CD14-positive monocyte (primary cell): Measurements from ENCODE around the gene KLHDC8A. TPM values are rescaled to one million over a fixed set of nuclear protein-coding genes. Genes with fewer than 3 reads are reported as not detected.

Source experiments
- DNase-seq, 3 donors: peaks; one replicate each; pipeline ENCODE4 v3.0.0-alpha.2; 2011 to 2022
- H2AFZ ChIP-seq: 2 replicates; pipeline ENCODE4 v1.6.0; 2012; ENCODE audit warnings: mild to moderate bottlenecking, low read depth, low read length, inconsistent platforms; ENCODE audit not compliant: insufficient read depth, poor library complexity, severe bottlenecking
- H3K27ac ChIP-seq, 2 donors: 1 replicate in 1 of 2; 2 replicates in 1 of 2; pipeline ENCODE4 v1.5.1; 2012 to 2013; ENCODE audit warnings: low read length in 2 of 2, control low read depth in 1 of 2, inconsistent platforms in 1 of 2, low read depth in 1 of 2, mild to moderate bottlenecking in 1 of 2
- H3K27me3 ChIP-seq, 2 donors: one replicate each; pipeline versions ENCODE4 v1.6.0 to v1.6.1; 2011 to 2013; ENCODE audit warnings: low read length in 2 of 2; ENCODE audit not compliant: control insufficient read depth in 2 of 2, insufficient read depth in 2 of 2
- H3K36me3 ChIP-seq, 2 donors: replicated peaks in 1 of 2; 1 replicate in 1 of 2; 2 replicates in 1 of 2; pipeline versions ENCODE4 v1.5.1 to v1.6.1; 2012 to 2013; ENCODE audit warnings: low read length in 2 of 2, control low read depth in 1 of 2, inconsistent platforms in 1 of 2, mild to moderate bottlenecking in 1 of 2; ENCODE audit not compliant: insufficient read depth in 2 of 2, control insufficient read depth in 1 of 2
- H3K4me1 ChIP-seq, 2 donors: 1 replicate in 1 of 2; 2 replicates in 1 of 2; pipeline versions ENCODE4 v1.5.1 to v1.6.1; 2012 to 2013; ENCODE audit warnings: low read length in 2 of 2, control low read depth in 1 of 2, inconsistent platforms in 1 of 2, mild to moderate bottlenecking in 1 of 2, moderate library complexity in 1 of 2; ENCODE audit not compliant: insufficient read depth in 2 of 2, control insufficient read depth in 1 of 2
- H3K4me2 ChIP-seq: replicated peaks from 2 replicates; pipeline ENCODE3; 2012; ENCODE audit warnings: low read length, moderate library complexity, mild to moderate bottlenecking; ENCODE audit not compliant: poor library complexity, severe bottlenecking; ENCODE audit errors: extremely low read depth
- H3K4me3 ChIP-seq, 3 experiments: fragments of 200-600 bp in 1 of 3; sonication (generic) in 1 of 3; replicated peaks in 1 of 3; 1 replicate in 2 of 3; 2 replicates in 1 of 3; pipeline ENCODE4 v1.5.1; 2011 to 2013; ENCODE audit warnings: low read length in 3 of 3, mild to moderate bottlenecking in 3 of 3, control low read depth in 2 of 3, low read depth in 2 of 3, inconsistent platforms in 1 of 3, moderate library complexity in 1 of 3
- H3K79me2 ChIP-seq: 2 replicates; pipeline ENCODE4 v1.6.0; 2012; ENCODE audit warnings: mild to moderate bottlenecking, control low read depth, inconsistent platforms, low read length, moderate library complexity; ENCODE audit not compliant: insufficient read depth
- H3K9ac ChIP-seq: 2 replicates; pipeline ENCODE4 v1.6.0; 2017; ENCODE audit warnings: low read length, mild to moderate bottlenecking; ENCODE audit not compliant: insufficient read depth, poor library complexity, severe bottlenecking
- H3K9me3 ChIP-seq, 2 donors: replicated peaks in 1 of 2; 1 replicate in 1 of 2; 2 replicates in 1 of 2; pipeline versions ENCODE4 v1.5.1 to v1.6.1; 2012 to 2013; ENCODE audit warnings: low read length in 2 of 2, control low read depth in 1 of 2; ENCODE audit not compliant: control insufficient read depth in 1 of 2, insufficient read depth in 1 of 2
- H4K20me1 ChIP-seq: 2 replicates; pipeline ENCODE4 v1.6.0; 2012; ENCODE audit warnings: mild to moderate bottlenecking, low read length, control low read depth, moderate library complexity; ENCODE audit not compliant: insufficient read depth
- H3K27ac Mint-ChIP-seq, 7 donors: one replicate each; pipeline ENCODE4 v1.8.0; 2020; ENCODE audit warnings: mild to moderate bottlenecking in 7 of 7, mixed read lengths in 7 of 7, moderate library complexity in 6 of 7, inconsistent platforms in 2 of 7
- H3K27me3 Mint-ChIP-seq, 3 donors: one replicate each; pipeline ENCODE4 v1.8.0; 2021 to 2022; ENCODE audit warnings: low read depth in 3 of 3, mild to moderate bottlenecking in 3 of 3, mixed read lengths in 3 of 3, moderate library complexity in 3 of 3, inconsistent platforms in 1 of 3
- H3K36me3 Mint-ChIP-seq, 2 donors: one replicate each; pipeline ENCODE4 v1.8.0; 2020; ENCODE audit warnings: mixed read lengths in 2 of 2, inconsistent platforms in 1 of 2, mild to moderate bottlenecking in 1 of 2
- H3K4me1 Mint-ChIP-seq: one replicate; pipeline ENCODE4 v1.8.0; 2020; ENCODE audit warnings: mild to moderate bottlenecking, mixed read lengths
- H3K4me3 Mint-ChIP-seq, 2 donors: one replicate each; pipeline ENCODE4 v1.8.0; 2020; ENCODE audit warnings: mild to moderate bottlenecking in 2 of 2, mixed read lengths in 2 of 2, moderate library complexity in 1 of 2
- H3K9me3 Mint-ChIP-seq, 7 donors: one replicate each; pipeline ENCODE4 v1.8.0; 2020 to 2022; ENCODE audit warnings: mixed read lengths in 7 of 7, mild to moderate bottlenecking in 6 of 7, moderate library complexity in 6 of 7, inconsistent platforms in 2 of 7
- WGBS: methylation state at CpG from one replicate; pipeline ENCODE4 v1.1.5; 2013; ENCODE audit warnings: missing lambda C conversion rate; ENCODE audit not compliant: insufficient coverage; 5-methylcytosine and 5-hydroxymethylcytosine counted together
- intact Hi-C, 2 donors: fragments of 100-400 bp; cut with micrococcal nuclease; formaldehyde crosslinking; loops; one replicate each; pipeline versions ENCODE4 v1.15.0 to v1.15.1; 2023
- polyA plus RNA-seq, 3 donors: library from polyadenylated mRNA; depleted of rRNA in 1 of 3; unstranded in 2 of 3; stranded (reverse) in 1 of 3; fragments of 300-500 nt in 2 of 3; fragments of >200 nt in 1 of 3; fragmentation: Illumina TruSeq in 2 of 3; gene quantifications; 1 replicate in 2 of 3; 2 replicates in 1 of 3; pipeline ENCODE4 v1.2.3, GENCODE V29; 2012 to 2021
- TF ChIP-seq, protein P1 (sequence below): fragments of 200-600 bp; IDR thresholded peaks from one replicate; pipeline ENCODE4 v1.8.0; 2022; ENCODE audit warnings: antibody characterized with exemption, mild to moderate bottlenecking

The KLHDC8A gene
- polyA plus RNA-seq, 3 donors = not detected

DNA sequence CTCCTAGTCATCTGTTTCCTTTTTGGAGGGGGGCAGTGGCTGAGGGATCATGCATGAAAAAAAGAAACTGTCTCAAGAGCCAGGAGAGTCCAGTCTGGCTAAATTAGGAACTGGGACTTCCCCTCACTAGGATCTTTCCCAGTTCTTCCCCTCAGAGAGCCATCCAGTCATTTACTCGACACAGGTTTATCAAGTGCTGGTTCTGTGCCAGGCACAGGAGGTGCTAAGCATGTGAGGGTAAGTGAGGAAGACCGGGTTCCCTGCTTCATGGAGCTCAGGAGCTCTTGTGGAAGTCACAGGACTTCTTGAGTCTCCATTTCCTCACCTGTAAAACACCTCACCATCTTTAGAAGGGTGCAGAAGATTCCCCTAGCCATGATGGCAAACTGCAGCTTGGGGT is 26.6 kb downstream of the KLHDC8A start:
- TF ChIP-seq, protein P1, sequence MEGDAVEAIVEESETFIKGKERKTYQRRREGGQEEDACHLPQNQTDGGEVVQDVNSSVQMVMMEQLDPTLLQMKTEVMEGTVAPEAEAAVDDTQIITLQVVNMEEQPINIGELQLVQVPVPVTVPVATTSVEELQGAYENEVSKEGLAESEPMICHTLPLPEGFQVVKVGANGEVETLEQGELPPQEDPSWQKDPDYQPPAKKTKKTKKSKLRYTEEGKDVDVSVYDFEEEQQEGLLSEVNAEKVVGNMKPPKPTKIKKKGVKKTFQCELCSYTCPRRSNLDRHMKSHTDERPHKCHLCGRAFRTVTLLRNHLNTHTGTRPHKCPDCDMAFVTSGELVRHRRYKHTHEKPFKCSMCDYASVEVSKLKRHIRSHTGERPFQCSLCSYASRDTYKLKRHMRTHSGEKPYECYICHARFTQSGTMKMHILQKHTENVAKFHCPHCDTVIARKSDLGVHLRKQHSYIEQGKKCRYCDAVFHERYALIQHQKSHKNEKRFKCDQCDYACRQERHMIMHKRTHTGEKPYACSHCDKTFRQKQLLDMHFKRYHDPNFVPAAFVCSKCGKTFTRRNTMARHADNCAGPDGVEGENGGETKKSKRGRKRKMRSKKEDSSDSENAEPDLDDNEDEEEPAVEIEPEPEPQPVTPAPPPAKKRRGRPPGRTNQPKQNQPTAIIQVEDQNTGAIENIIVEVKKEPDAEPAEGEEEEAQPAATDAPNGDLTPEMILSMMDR = no peak
- peaks cover 10 to 26% (median 14%) of the 10 kb centered on the region in 3 donors for H3K27me3 Mint-ChIP-seq
- H3K4me1 ChIP-seq = peaks cover 0 to 3% of the 10 kb centered on the region in 2 donors
- H3K9me3 ChIP-seq = no peaks in the 10 kb centered on the region
- H3K79me2 ChIP-seq = no peaks in the 10 kb centered on the region
- no CpG with 5 or more reads among the region's 2 CpGs for WGBS
- no peaks in the 10 kb centered on the region for H3K36me3 ChIP-seq
- H3K4me1 Mint-ChIP-seq = peaks cover 7% of the 10 kb centered on the region
- H3K36me3 Mint-ChIP-seq = no peaks in the 10 kb centered on the region
- H3K27me3 ChIP-seq = peaks cover 0 to 7% of the 10 kb centered on the region in 2 donors
- H2AFZ ChIP-seq = no peak overlapping the region
- no peak overlapping the region for H3K4me2 ChIP-seq
- H3K27ac Mint-ChIP-seq = no peak overlapping the region
- intact Hi-C loops = loop anchor here in 1 of 2 donors (10.0 kb wide), 1 partner anchor 195 kb away; no protein-coding TSS in a partner anchor
- H3K27ac ChIP-seq = no peak overlapping the region
- no peak overlapping the region for H3K4me3 ChIP-seq
- no peaks in the 10 kb centered on the region for H4K20me1 ChIP-seq
- no peak overlapping the region for H3K9ac ChIP-seq
- no peaks in the 10 kb centered on the region for H3K9me3 Mint-ChIP-seq
- no peak for DNase-seq
- H3K4me3 Mint-ChIP-seq = no peak overlapping the region

DNA sequence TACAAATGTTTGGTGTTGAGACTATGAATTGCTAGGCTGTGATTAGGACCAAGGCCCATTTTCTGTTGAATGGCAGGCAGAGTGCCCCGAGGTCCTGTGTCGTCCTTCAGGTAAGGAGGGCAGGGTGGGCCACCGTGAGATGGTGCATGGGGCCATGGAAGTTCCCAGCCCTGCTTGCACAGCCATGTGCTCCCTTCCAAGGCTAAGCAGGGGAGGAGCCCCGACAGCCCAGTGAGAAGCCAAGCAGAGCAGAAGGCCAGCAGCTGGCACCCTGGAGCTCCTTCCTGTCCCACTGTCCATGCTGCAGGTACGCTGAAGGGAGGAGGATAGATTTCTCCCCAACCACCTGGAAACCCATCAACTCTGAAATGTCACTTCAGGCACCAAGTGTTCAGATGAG is 27.0 kb downstream of the KLHDC8A start:
- no peak overlapping the region for H2AFZ ChIP-seq
- peaks cover 0 to 6% of the 10 kb centered on the region in 2 donors for H3K4me1 ChIP-seq
- no peak overlapping the region for H3K27ac ChIP-seq
- H3K36me3 ChIP-seq = no peaks in the 10 kb centered on the region
- intact Hi-C loops = loop anchor here in 1 of 2 donors (10.0 kb wide), 1 partner anchor 195 kb away; no protein-coding TSS in a partner anchor
- Mint-ChIP-seq H3K36me3 (no peaks in the 10 kb centered on the region), H3K9me3 (no peaks in the 10 kb centered on the region), H3K27me3 (peaks cover 10 to 26% (median 18%) of the 10 kb centered on the region in 3 donors), H3K4me1 (peaks cover 9% of the 10 kb centered on the region), H3K27ac (no peak overlapping the region), H3K4me3 (no peak overlapping the region)
- H4K20me1 ChIP-seq = no peaks in the 10 kb centered on the region
- no peak overlapping the region for H3K4me3 ChIP-seq
- WGBS = 100% methylated on average over 3 of the region's 5 CpGs
- H3K4me2 ChIP-seq = no peak overlapping the region
- no peak overlapping the region for H3K9ac ChIP-seq
- H3K9me3 ChIP-seq = no peaks in the 10 kb centered on the region
- H3K27me3 ChIP-seq = peaks cover 0 to 7% of the 10 kb centered on the region in 2 donors
- no peak for DNase-seq
- H3K79me2 ChIP-seq = no peaks in the 10 kb centered on the region
- TF ChIP-seq, protein P1 = no peak
